Endodermal cell (in vitro differentiated cells): ENCODE results near the gene KRT75. TPM values are rescaled to one million over a fixed set of nuclear protein-coding genes. Genes with fewer than 3 reads are reported as not detected.

Source experiments
- DNase-seq: peaks from one replicate; pipeline ENCODE4 v3.0.0-alpha.2; 2017
- H3K27ac ChIP-seq: 2 replicates; pipeline ENCODE4 v1.5.1; 2013; ENCODE audit warnings: mild to moderate bottlenecking, low read depth, low read length, moderate library complexity
- H3K27me3 ChIP-seq: 2 replicates; pipeline ENCODE4 v1.6.1; 2013; ENCODE audit warnings: mild to moderate bottlenecking, low read length, moderate library complexity; ENCODE audit not compliant: insufficient read depth, control insufficient read depth, poor library complexity, severe bottlenecking
- H3K36me3 ChIP-seq: 2 replicates; pipeline ENCODE4 v1.7.0; 2013; ENCODE audit warnings: mild to moderate bottlenecking, low read length, moderate library complexity; ENCODE audit not compliant: control insufficient read depth, insufficient read depth
- H3K4me1 ChIP-seq: one replicate; pipeline ENCODE4 v1.7.0; 2013; ENCODE audit warnings: low read length; ENCODE audit not compliant: control insufficient read depth, insufficient read depth
- H3K4me3 ChIP-seq: 2 replicates; pipeline ENCODE4 v1.5.1; 2013; ENCODE audit warnings: mild to moderate bottlenecking, low read length, moderate library complexity
- H3K9ac ChIP-seq: 2 replicates; pipeline ENCODE4 v1.6.1; 2013; ENCODE audit warnings: mild to moderate bottlenecking, low read length, moderate library complexity; ENCODE audit not compliant: poor library complexity, severe bottlenecking; ENCODE audit errors: extremely low read depth
- H3K9me3 ChIP-seq: 2 replicates; pipeline ENCODE4 v1.6.1; 2013; ENCODE audit warnings: mild to moderate bottlenecking, low read length, moderate library complexity; ENCODE audit not compliant: control insufficient read depth
- H3K27ac Mint-ChIP-seq: 2 replicates; pipeline ENCODE4 v1.8.0; 2020; ENCODE audit warnings: mixed read lengths
- H3K27me3 Mint-ChIP-seq: 2 replicates; pipeline ENCODE4 v1.8.0; 2021; ENCODE audit warnings: mild to moderate bottlenecking, mixed read lengths; ENCODE audit not compliant: insufficient read depth
- H3K36me3 Mint-ChIP-seq: 2 replicates; pipeline ENCODE4 v1.8.0; 2020; ENCODE audit warnings: low read depth, mixed read lengths
- H3K4me1 Mint-ChIP-seq: 2 replicates; pipeline ENCODE4 v1.8.0; 2020; ENCODE audit warnings: mixed read lengths
- H3K4me3 Mint-ChIP-seq: 2 replicates; pipeline ENCODE4 v1.8.0; 2020; ENCODE audit warnings: mild to moderate bottlenecking, moderate library complexity, mixed read lengths
- H3K9me3 Mint-ChIP-seq: 2 replicates; pipeline ENCODE4 v1.8.0; 2020; ENCODE audit warnings: mild to moderate bottlenecking, mixed read lengths
- WGBS, 2 experiments: methylation state at CpG; one replicate each; pipeline versions ENCODE4 v1.1.5 to v1.1.7; 2013; ENCODE audit warnings: missing lambda C conversion rate in 2 of 2, mixed read lengths in 1 of 2; ENCODE audit not compliant: insufficient coverage in 1 of 2, insufficient read length in 1 of 2; 5-methylcytosine and 5-hydroxymethylcytosine counted together
- total RNA-seq, 2 donors: library from RNA; stranded (reverse); fragmentation: NEBNext Ultra II Directional in 1 of 2; extraction: Animal tissue kit (Norgen Biotek cat#: 25700) in 1 of 2; gene quantifications; 2 replicates in 1 of 2; 3 replicates in 1 of 2; pipeline ENCODE4 v1.2.1, GENCODE V29; 2021
- TF ChIP-seq, protein P1 (sequence below): fragments of 200-600 bp; sonication (generic); conservative IDR thresholded peaks from 2 replicates; pipeline ENCODE4 v1.5.0; 2021; ENCODE audit warnings: antibody characterized with exemption, mild to moderate bottlenecking

KRT75 gene
- total RNA-seq, 2 donors from 2014 or later, result not detected

DNA sequence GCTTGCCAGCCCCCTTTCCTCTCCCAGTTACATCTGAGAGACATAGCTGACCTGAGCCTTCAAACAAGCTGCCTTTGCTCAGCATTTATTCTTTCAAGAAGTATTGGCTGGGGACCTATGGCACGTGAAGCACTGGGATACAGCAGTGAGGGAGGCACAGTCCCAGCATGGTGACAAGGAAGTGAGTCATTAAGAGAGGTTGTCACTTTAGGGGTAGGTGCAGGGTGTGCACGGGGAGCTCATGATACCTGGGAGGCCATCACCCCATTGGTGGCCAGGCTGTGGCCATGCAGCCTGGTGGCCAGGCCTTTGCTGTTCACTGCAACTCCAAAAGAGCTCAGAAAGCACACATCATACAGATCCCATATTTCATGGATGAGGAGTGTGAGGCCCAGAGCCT is 5.7 kb upstream of the KRT75 start:
- Mint-ChIP-seq H3K4me1 (peaks cover 4% of the 10 kb centered on the region), H3K27me3 (peaks cover 2% of the 10 kb centered on the region), H3K36me3 (no peaks in the 10 kb centered on the region), H3K27ac (no peak overlapping the region), H3K4me3 (no peak overlapping the region), H3K9me3 (no peaks in the 10 kb centered on the region)
- TF ChIP-seq, protein P1, sequence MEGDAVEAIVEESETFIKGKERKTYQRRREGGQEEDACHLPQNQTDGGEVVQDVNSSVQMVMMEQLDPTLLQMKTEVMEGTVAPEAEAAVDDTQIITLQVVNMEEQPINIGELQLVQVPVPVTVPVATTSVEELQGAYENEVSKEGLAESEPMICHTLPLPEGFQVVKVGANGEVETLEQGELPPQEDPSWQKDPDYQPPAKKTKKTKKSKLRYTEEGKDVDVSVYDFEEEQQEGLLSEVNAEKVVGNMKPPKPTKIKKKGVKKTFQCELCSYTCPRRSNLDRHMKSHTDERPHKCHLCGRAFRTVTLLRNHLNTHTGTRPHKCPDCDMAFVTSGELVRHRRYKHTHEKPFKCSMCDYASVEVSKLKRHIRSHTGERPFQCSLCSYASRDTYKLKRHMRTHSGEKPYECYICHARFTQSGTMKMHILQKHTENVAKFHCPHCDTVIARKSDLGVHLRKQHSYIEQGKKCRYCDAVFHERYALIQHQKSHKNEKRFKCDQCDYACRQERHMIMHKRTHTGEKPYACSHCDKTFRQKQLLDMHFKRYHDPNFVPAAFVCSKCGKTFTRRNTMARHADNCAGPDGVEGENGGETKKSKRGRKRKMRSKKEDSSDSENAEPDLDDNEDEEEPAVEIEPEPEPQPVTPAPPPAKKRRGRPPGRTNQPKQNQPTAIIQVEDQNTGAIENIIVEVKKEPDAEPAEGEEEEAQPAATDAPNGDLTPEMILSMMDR, result no peak
- H3K27ac ChIP-seq, result no peak overlapping the region
- 89 to 100% methylated on average over 1 to 2 of the region's 2 CpGs for WGBS, 2 experiments
- H3K9me3 ChIP-seq, result no peaks in the 10 kb centered on the region
- no peaks in the 10 kb centered on the region for H3K27me3 ChIP-seq
- peak; percentile 38 for DNase-seq
- no peaks in the 10 kb centered on the region for H3K36me3 ChIP-seq
- H3K4me3 ChIP-seq, result no peak overlapping the region
- H3K4me1 ChIP-seq, result no peaks in the 10 kb centered on the region
- H3K9ac ChIP-seq, result no peak overlapping the region

DNA sequence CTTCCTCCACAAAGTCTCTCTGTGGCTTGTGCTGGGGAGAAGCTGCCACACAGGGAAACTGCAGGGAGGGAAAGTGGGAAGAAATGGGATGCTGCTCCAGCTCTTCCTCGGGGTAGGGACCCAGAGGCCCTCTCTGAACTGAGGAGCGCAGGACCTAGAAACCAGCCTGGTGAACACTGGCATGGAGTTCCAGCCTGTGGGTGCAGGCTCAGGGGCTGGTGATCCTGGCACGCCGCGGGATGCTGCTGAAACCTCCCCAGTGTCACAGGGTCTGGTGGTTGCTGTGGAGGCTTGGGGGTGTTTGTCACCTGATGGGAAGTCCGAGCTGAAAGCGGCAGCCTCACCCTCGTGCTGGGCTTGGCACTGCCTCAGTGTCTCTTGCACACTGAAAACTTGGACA is 5.2 kb upstream of the KRT75 start:
- Histone ChIP-seq H3K9ac (no peak overlapping the region), H3K4me1 (no peaks in the 10 kb centered on the region), H3K27ac (no peak overlapping the region), H3K36me3 (no peaks in the 10 kb centered on the region), H3K27me3 (no peaks in the 10 kb centered on the region), H3K4me3 (no peak overlapping the region), H3K9me3 (no peaks in the 10 kb centered on the region)
- Mint-ChIP-seq H3K36me3 (no peaks in the 10 kb centered on the region), H3K4me3 (no peak overlapping the region), H3K9me3 (no peaks in the 10 kb centered on the region), H3K4me1 (peaks cover 4% of the 10 kb centered on the region), H3K27me3 (peaks cover 2% of the 10 kb centered on the region), H3K27ac (no peak overlapping the region)
- TF ChIP-seq, protein P1, result no peak
- DNase-seq, result no peak
- 81% methylated on average over 3 to 8 of the region's 8 CpGs for WGBS, 2 experiments

DNA sequence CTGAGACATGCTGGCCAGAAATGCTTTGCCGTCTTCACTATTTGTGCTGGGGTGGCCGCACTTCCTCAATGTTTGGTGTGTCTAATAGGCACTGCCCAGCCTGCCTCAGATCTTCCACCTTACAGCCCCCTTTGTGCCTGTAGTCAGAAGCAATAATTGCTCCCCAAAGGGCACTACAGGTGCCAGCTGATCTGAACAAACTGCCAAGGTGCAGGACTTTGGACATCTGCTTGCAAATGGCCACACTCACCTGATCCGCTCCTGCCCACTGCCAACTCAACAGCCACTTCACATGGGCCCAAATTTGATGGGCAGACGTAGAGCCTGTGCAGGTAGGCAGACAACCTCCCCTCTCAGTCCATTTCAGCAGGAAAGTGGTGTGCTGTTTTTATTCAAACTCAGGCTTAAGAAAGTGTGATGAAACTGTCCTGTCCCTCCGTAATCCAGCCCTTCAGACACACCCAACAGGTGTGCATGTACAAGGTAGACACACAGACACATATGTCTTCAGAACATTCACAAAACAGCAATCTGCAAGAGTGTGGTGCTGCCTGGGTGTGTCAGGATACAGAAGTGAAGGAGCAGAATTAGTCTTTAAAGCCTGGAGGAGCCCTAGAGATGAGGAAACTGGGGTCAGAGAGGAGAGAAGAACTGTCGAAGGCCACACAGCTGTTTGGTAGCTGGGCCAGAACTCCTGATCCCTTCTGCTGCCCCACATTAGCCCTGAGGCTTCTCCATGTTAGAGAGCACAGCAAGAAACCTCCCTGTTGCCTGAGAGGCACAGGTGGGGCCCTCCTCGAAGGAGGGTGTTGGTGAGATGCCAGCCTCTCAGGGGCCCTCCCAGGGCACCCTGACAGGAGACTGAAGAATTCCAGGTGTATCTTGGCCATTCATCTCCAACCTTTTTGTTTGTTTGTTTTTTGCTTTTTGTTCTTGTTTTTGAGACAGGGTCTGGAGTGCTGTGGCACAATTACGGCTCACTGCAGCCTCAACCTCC is 4.4 kb upstream of the KRT75 start:
- Histone ChIP-seq H3K9me3 (no peaks in the 10 kb centered on the region), H3K27ac (no peak overlapping the region), H3K9ac (no peak overlapping the region), H3K4me3 (no peak overlapping the region), H3K27me3 (no peaks in the 10 kb centered on the region), H3K4me1 (no peaks in the 10 kb centered on the region), H3K36me3 (no peaks in the 10 kb centered on the region)
- TF ChIP-seq, protein P1, result no peak
- Mint-ChIP-seq H3K27me3 (peaks cover 2% of the 10 kb centered on the region), H3K27ac (no peak overlapping the region), H3K36me3 (no peaks in the 10 kb centered on the region), H3K4me1 (peaks cover 4% of the 10 kb centered on the region), H3K4me3 (no peak overlapping the region), H3K9me3 (no peaks in the 10 kb centered on the region)
- DNase-seq, result peak; percentile 32
- 92 to 96% methylated on average over 5 to 8 of the region's 8 CpGs for WGBS, 2 experiments
